Karpas-422 (cell line): ENCODE results near the gene HTT. TPM values are rescaled to one million over a fixed set of nuclear protein-coding genes. Genes with fewer than 3 reads are reported as not detected.
A peak's percentile ranks its signal among the peaks of the same experiment; 100 is the strongest.

Source experiments
- DNase-seq: peaks from one replicate; pipeline ENCODE4 v3.0.0-alpha.2; 2015
- H2AFZ ChIP-seq: fragments of 200-600 bp; sonication (generic); 2 replicates; pipeline ENCODE4 v1.6.1; 2014; ENCODE audit warnings: antibody characterized with exemption, low read length, mixed read lengths
- H3K27ac ChIP-seq: fragments of 200-600 bp; sonication (generic); 2 replicates; pipeline ENCODE4 v1.5.1; 2014; ENCODE audit warnings: mild to moderate bottlenecking, low read length, moderate library complexity
- H3K27me3 ChIP-seq: fragments of 200-600 bp; sonication (generic); 2 replicates; pipeline ENCODE4 v1.6.1; 2014; ENCODE audit warnings: low read length, mixed read lengths
- H3K36me3 ChIP-seq: fragments of 200-600 bp; sonication (generic); 2 replicates; pipeline ENCODE4 v1.6.1; 2014; ENCODE audit warnings: low read length, mixed read lengths; ENCODE audit not compliant: insufficient read depth
- H3K4me1 ChIP-seq: fragments of 200-600 bp; sonication (generic); 2 replicates; pipeline ENCODE4 v1.6.1; 2014; ENCODE audit warnings: mild to moderate bottlenecking, low read length, mixed read lengths
- H3K4me2 ChIP-seq: fragments of 200-600 bp; sonication (generic); 2 replicates; pipeline ENCODE4 v1.6.1; 2014; ENCODE audit warnings: low read length, low read depth, mild to moderate bottlenecking; ENCODE audit not compliant: poor library complexity, severe bottlenecking
- H3K4me3 ChIP-seq: fragments of 200-600 bp; sonication (generic); 2 replicates; pipeline ENCODE4 v1.5.1; 2014; ENCODE audit warnings: mild to moderate bottlenecking, antibody characterized with exemption, low read length, mixed read lengths
- H3K79me2 ChIP-seq: fragments of 200-600 bp; sonication (generic); 2 replicates; pipeline ENCODE4 v1.6.1; 2014; ENCODE audit warnings: mild to moderate bottlenecking, low read length, mixed read lengths
- H3K9ac ChIP-seq: fragments of 200-600 bp; sonication (generic); 2 replicates; pipeline ENCODE4 v1.6.0; 2014; ENCODE audit warnings: low read length
- H3K9me2 ChIP-seq: fragments of 200-600 bp; sonication (generic), shearing (Covaris generic); replicated peaks from 2 replicates; pipeline ENCODE4 v1.6.0; 2014; ENCODE audit warnings: mild to moderate bottlenecking, low read length, moderate library complexity; ENCODE audit not compliant: insufficient read depth
- H3K9me3 ChIP-seq: fragments of 300-700, 200-600 bp; sonication (generic); 2 replicates; pipeline ENCODE4 v1.6.1; 2014; ENCODE audit warnings: low read length, mixed read lengths
- H4K20me1 ChIP-seq: fragments of 200-600 bp; sonication (generic); 2 replicates; pipeline ENCODE4 v1.6.1; 2014; ENCODE audit warnings: mild to moderate bottlenecking, antibody characterized with exemption, low read length, low read depth; ENCODE audit not compliant: insufficient read depth
- total RNA-seq: library from RNA; depleted of rRNA; stranded (reverse); fragments of >200 nt; shearing (Covaris generic); gene quantifications from 2 replicates; pipeline ENCODE4 v1.2.3, GENCODE V29; 2014; ENCODE audit warnings: low replicate concordance

HTT gene
- total RNA-seq, 1 experiment from 2014 or later = 24.8 TPM

GRCh38 chr4:3116955-3117354 is 42.5 kb downstream of the HTT start:
- Histone ChIP-seq H3K79me2 (peaks cover 22% of the 10 kb centered on the region), H2AFZ (no peak overlapping the region), H4K20me1 (no peaks in the 10 kb centered on the region), H3K36me3 (peaks cover 31% of the 10 kb centered on the region), H3K27ac (no peak overlapping the region), H3K27me3 (no peaks in the 10 kb centered on the region), H3K4me1 (peaks cover 1% of the 10 kb centered on the region), H3K9ac (no peak overlapping the region), H3K4me2 (no peak overlapping the region), H3K9me3 (no peaks in the 10 kb centered on the region), H3K9me2 (no peaks in the 10 kb centered on the region), H3K4me3 (no peak overlapping the region)
- no peak for DNase-seq

GRCh38 chr4:3118312-3118711 is 43.8 kb downstream of the HTT start:
- H3K36me3 ChIP-seq = peaks cover 21% of the 10 kb centered on the region
- no peaks in the 10 kb centered on the region; the same call in 1 of the 2 replicates for H4K20me1 ChIP-seq

DNA sequence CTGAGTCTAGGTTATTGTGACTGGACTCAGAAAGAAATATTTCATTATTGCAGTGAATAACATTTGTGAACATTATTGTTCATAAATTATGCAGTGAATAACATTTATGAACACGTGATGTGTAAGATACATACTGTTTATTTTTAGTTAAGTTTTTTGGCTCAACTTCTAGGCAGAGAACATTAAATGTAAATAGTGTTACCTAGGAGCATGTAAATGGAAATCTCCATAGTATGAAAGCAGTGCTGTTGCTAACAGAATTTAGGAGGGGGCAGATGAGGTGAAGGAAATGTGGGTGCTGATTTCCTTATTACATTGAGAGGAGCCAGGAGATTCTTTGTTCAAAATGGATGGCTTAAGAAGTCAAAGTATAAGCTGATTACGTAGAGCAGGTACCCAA is 45.0 kb downstream of the HTT start:
- peaks cover 6% of the 10 kb centered on the region; the same call in 1 of the 2 replicates for H4K20me1 ChIP-seq
- H3K27ac ChIP-seq = no peak overlapping the region
- no peak overlapping the region for H3K9ac ChIP-seq
- H3K79me2 ChIP-seq = peaks cover 12% of the 10 kb centered on the region; the same call in 1 of the 2 replicates
- H3K36me3 ChIP-seq = peaks cover 21% of the 10 kb centered on the region
- H3K4me3 ChIP-seq = no peak overlapping the region
- no peaks in the 10 kb centered on the region for H3K9me3 ChIP-seq
- no peak for DNase-seq
- no peak overlapping the region for H2AFZ ChIP-seq
- H3K4me1 ChIP-seq = peaks cover 26% of the 10 kb centered on the region
- no peaks in the 10 kb centered on the region for H3K27me3 ChIP-seq
- no peaks in the 10 kb centered on the region for H3K9me2 ChIP-seq
- no peak overlapping the region for H3K4me2 ChIP-seq

More at GRCh38 chr4:3118312-3118711, 43.8 kb downstream of the HTT start:
- H3K4me3 ChIP-seq = no peak overlapping the region
- H3K27ac ChIP-seq = no peak overlapping the region
- no peaks in the 10 kb centered on the region for H3K27me3 ChIP-seq
- no peak overlapping the region for H2AFZ ChIP-seq
- no peaks in the 10 kb centered on the region for H3K9me2 ChIP-seq
- H3K9ac ChIP-seq = no peak overlapping the region
- H3K4me2 ChIP-seq = no peak overlapping the region
- peaks cover 15% of the 10 kb centered on the region for H3K4me1 ChIP-seq
- peaks cover 12% of the 10 kb centered on the region; the same call in 1 of the 2 replicates for H3K79me2 ChIP-seq
- H3K9me3 ChIP-seq = no peaks in the 10 kb centered on the region
- no peak for DNase-seq

GRCh38 chr4:3121110-3121509 is 46.6 kb downstream of the HTT start:
- Histone ChIP-seq H3K27me3 (no peaks in the 10 kb centered on the region), H3K9me3 (no peaks in the 10 kb centered on the region), H3K9ac (no peak overlapping the region), H3K36me3 (peaks cover 16% of the 10 kb centered on the region), H3K4me3 (no peak overlapping the region), H3K4me1 (peaks cover 32% of the 10 kb centered on the region), H3K79me2 (peaks cover 16% of the 10 kb centered on the region), H2AFZ (no peak overlapping the region), H3K9me2 (no peaks in the 10 kb centered on the region), H4K20me1 (peaks cover 6% of the 10 kb centered on the region; the same call in 1 of the 2 replicates), H3K4me2 (no peak overlapping the region), H3K27ac (no peak overlapping the region)
- no peak for DNase-seq

DNA sequence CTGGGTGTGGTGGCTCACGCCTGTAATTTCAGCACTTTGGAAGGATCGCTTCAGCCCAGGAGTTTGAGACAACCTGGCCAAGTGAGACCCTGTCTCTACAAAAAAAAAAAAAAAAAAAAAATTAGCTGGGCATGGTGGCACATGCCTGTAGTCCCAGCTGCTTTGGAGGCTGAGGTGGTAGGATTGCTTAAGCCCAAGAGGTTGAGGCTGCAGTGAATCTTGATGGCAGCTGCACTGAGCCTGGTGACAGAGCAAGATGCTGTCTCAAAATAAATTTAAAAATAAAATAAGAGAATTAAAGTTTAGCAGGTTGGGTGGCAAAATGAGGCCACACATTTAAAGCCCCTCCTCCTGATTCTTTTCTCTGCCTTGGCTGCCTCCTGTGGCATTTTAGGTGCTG is 47.1 kb downstream of the HTT start:
- Histone ChIP-seq H3K4me2 (no peak overlapping the region), H3K79me2 (peaks cover 16% of the 10 kb centered on the region), H3K4me3 (no peak overlapping the region), H3K9me3 (no peaks in the 10 kb centered on the region), H3K27ac (no peak overlapping the region), H3K27me3 (no peaks in the 10 kb centered on the region), H3K4me1 (peaks cover 32% of the 10 kb centered on the region), H3K9me2 (no peaks in the 10 kb centered on the region), H3K36me3 (peaks cover 11% of the 10 kb centered on the region; the same call in 1 of the 2 replicates), H4K20me1 (peaks cover 6% of the 10 kb centered on the region; the same call in 1 of the 2 replicates), H2AFZ (no peak overlapping the region), H3K9ac (no peak overlapping the region)
- DNase-seq = no peak

DNA sequence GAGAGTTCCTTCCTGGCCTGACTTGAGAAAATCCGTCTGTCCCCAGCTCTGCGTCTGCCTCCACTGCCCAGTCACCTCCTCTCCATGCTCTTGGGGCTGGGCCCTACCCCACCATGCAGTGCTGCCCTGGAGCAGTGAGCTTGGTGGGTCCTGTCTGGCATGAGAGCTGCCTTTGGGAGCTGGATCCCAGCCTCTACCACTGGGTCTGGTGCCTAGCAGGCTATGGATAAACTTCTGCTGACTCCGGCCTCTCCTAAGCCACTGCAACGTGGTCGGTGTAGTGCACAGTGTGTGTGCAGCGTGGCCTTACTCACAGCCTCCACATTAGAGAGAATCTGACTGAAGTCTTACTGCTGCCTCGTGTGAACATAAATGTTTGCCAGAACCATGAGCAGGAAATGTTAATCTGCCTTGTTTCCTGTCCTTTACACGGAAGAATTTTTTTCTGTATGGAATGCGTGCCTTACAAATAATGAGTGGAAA is 47.6 kb downstream of the HTT start:
- no peak overlapping the region for H3K27ac ChIP-seq
- no peak for DNase-seq
- no peaks in the 10 kb centered on the region for H3K9me3 ChIP-seq
- H3K9ac ChIP-seq = no peak overlapping the region
- H3K79me2 ChIP-seq = peaks cover 16% of the 10 kb centered on the region
- no peaks in the 10 kb centered on the region for H3K9me2 ChIP-seq
- peaks cover 32% of the 10 kb centered on the region for H3K4me1 ChIP-seq
- no peak overlapping the region for H2AFZ ChIP-seq
- H4K20me1 ChIP-seq = peaks cover 6% of the 10 kb centered on the region; the same call in 1 of the 2 replicates
- H3K4me3 ChIP-seq = no peak overlapping the region
- H3K36me3 ChIP-seq = peaks cover 8% of the 10 kb centered on the region; the same call in 1 of the 2 replicates
- no peak overlapping the region for H3K4me2 ChIP-seq
- no peaks in the 10 kb centered on the region for H3K27me3 ChIP-seq

GRCh38 chr4:3123181-3123671 is 48.7 kb downstream of the HTT start:
- H3K9me2 ChIP-seq = no peaks in the 10 kb centered on the region
- H3K36me3 ChIP-seq = peaks cover 11% of the 10 kb centered on the region; the same call in 1 of the 2 replicates
- no peaks in the 10 kb centered on the region for H3K9me3 ChIP-seq
- H3K9ac ChIP-seq = no peak overlapping the region
- H3K27me3 ChIP-seq = no peaks in the 10 kb centered on the region
- H3K27ac ChIP-seq = no peak overlapping the region
- peaks cover 12% of the 10 kb centered on the region for H3K79me2 ChIP-seq
- no peak overlapping the region for H2AFZ ChIP-seq
- peaks cover 6% of the 10 kb centered on the region; the same call in 1 of the 2 replicates for H4K20me1 ChIP-seq
- no peak overlapping the region for H3K4me3 ChIP-seq
- no peak for DNase-seq
- peaks cover 32% of the 10 kb centered on the region for H3K4me1 ChIP-seq
- no peak overlapping the region for H3K4me2 ChIP-seq

- peaks cover 7% of the 10 kb centered on the region for H3K79me2 ChIP-seq
- no peak overlapping the region for H3K27ac ChIP-seq
- H3K4me1 ChIP-seq = peaks cover 32% of the 10 kb centered on the region
- peak; percentile 52 for DNase-seq
- no peaks in the 10 kb centered on the region for H3K9me3 ChIP-seq
- peaks cover 19% of the 10 kb centered on the region; the same call in 1 of the 2 replicates for H3K36me3 ChIP-seq
- peaks cover 6% of the 10 kb centered on the region; the same call in 1 of the 2 replicates for H4K20me1 ChIP-seq
- peak overlapping the region; percentile 44 for H3K4me2 ChIP-seq
- no peak overlapping the region for H3K4me3 ChIP-seq
- H3K9me2 ChIP-seq = no peaks in the 10 kb centered on the region
- H3K9ac ChIP-seq = no peak overlapping the region
- no peaks in the 10 kb centered on the region for H3K27me3 ChIP-seq
- no peak overlapping the region for H2AFZ ChIP-seq
Observed at GRCh38 chr4:3124070-3124767, 49.7 kb downstream of the HTT start.
